Psoas muscle (tissue), 8 donors: ENCODE measurements around the gene MAGEF1. TPM values are rescaled to one million over a fixed set of nuclear protein-coding genes. Genes with fewer than 3 reads are reported as not detected.

ENCODE experiments used
- ATAC-seq, 4 donors: fragments of 200-7000 bp; cut with Tn5 transposase; one replicate each; pipeline ENCODE4 v1.9.1; 2020; ENCODE audit warnings: moderate library complexity in 3 of 4, mild to moderate bottlenecking in 2 of 4
- DNase-seq, 2 donors: peaks; one replicate each; pipeline ENCODE4 v3.0.0-alpha.2; 2020
- H3K27ac ChIP-seq: fragments of 200-600 bp; one replicate; pipeline ENCODE4 v1.8.0; 2022
- H3K27me3 ChIP-seq, 3 donors: fragments of 200-600 bp in 1 of 3; one replicate each; pipeline versions ENCODE4 v1.6.1 to v1.8.0; 2013 to 2022; ENCODE audit warnings: low read length in 2 of 3, mild to moderate bottlenecking in 2 of 3, moderate library complexity in 1 of 3; ENCODE audit not compliant: insufficient read depth in 3 of 3
- H3K36me3 ChIP-seq, 2 donors: fragments of 200-600 bp in 1 of 2; one replicate each; pipeline versions ENCODE4 v1.6.1 to v1.8.0; 2013 to 2022; ENCODE audit warnings: low read depth in 1 of 2, mild to moderate bottlenecking in 1 of 2, moderate library complexity in 1 of 2; ENCODE audit not compliant: insufficient read depth in 1 of 2
- H3K4me1 ChIP-seq: fragments of 200-600 bp; one replicate; pipeline ENCODE4 v1.8.0; 2022
- H3K4me3 ChIP-seq: fragments of 200-600 bp; one replicate; pipeline ENCODE4 v1.8.0; 2022; ENCODE audit warnings: mild to moderate bottlenecking
- H3K9me3 ChIP-seq: fragments of 200-600 bp; one replicate; pipeline ENCODE4 v1.8.0; 2022
- WGBS, 3 donors: extraction: QIAGEN DNeasy Blood & Tissue Kit; methylation state at CpG; one replicate each; pipeline versions ENCODE4 v1.1.6 to v1.1.7; 2013; 5-methylcytosine and 5-hydroxymethylcytosine counted together
- intact Hi-C, 2 donors: fragments of 100-400 bp; cut with DNase I; formaldehyde crosslinking; loops; one replicate each; pipeline versions ENCODE4 v1.11.0 to v1.14.2; 2022
- polyA plus RNA-seq, 3 donors: library from polyadenylated mRNA; stranded (reverse); fragments of 200-250 nt; gene quantifications; one replicate each; pipeline ENCODE4 v1.2.3, GENCODE V29; 2013
- total RNA-seq, 4 donors: library from RNA; stranded (reverse); fragmentation: NEBNext Ultra II Directional in 2 of 4; extraction: Animal tissue kit (Norgen Biotek cat#: 25700) in 2 of 4; gene quantifications; one replicate each; pipeline versions ENCODE4 v1.2.1 to v1.2.4, GENCODE V29; 2021 to 2023
- TF ChIP-seq, protein P1 (sequence below): fragments of 200-600 bp; IDR thresholded peaks from one replicate; pipeline ENCODE4 v1.8.0; 2022; ENCODE audit warnings: antibody characterized with exemption
- donor health status: healthy with polysubstance abuse.
- donor health status: DM: no; HTN: no; CAD: no; lungs with moderate emphysema.
- donor health status: Bipolar disorder and iron deficiency.
- donor health status: healthy.
- donor health status: DM: yes; HTN: yes; CAD: no.
- donor health status: DM: no; HTN: no; CAD: no.
- donor health status: DM: no; HTN: no; CAD: no.
- donor health status: DM: yes; HTN: yes; CAD: no.

The MAGEF1 gene
- total and polyA plus RNA-seq, 7 donors: 13.0 to 27.3 (median 17.6) TPM

DNA sequence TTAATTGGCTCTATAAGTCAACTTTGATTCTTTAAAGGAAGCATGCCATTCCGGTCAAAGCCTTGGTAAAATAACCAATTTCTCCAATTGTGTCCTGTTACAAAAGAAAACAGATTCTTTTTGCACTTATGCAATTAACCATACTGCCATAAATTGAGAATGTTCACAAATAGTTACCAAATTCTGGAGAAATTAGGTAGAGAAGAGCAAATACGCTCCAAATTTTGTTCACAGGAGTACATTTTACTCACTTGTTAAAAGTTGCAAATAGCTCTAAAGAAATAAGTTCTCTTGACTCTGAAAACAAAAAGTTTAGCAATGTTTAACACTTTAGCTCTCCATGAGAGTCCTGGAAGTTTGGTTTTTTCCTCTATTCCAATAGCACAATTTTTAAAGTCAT lies 11.1 kb downstream of the MAGEF1 start:
- intact Hi-C loops: no loop called here
- Histone ChIP-seq H3K36me3 (no peaks in the 10 kb centered on the region), H3K27me3 (no peaks in the 10 kb centered on the region), H3K4me1 (no peaks in the 10 kb centered on the region), H3K9me3 (no peaks in the 10 kb centered on the region), H3K27ac (no peak overlapping the region), H3K4me3 (no peak overlapping the region)
- no peak for ATAC-seq
- 96 to 98% (median 98%) methylated on average over 2 of the region's 2 CpGs for WGBS, 3 donors
- TF ChIP-seq, protein P1, sequence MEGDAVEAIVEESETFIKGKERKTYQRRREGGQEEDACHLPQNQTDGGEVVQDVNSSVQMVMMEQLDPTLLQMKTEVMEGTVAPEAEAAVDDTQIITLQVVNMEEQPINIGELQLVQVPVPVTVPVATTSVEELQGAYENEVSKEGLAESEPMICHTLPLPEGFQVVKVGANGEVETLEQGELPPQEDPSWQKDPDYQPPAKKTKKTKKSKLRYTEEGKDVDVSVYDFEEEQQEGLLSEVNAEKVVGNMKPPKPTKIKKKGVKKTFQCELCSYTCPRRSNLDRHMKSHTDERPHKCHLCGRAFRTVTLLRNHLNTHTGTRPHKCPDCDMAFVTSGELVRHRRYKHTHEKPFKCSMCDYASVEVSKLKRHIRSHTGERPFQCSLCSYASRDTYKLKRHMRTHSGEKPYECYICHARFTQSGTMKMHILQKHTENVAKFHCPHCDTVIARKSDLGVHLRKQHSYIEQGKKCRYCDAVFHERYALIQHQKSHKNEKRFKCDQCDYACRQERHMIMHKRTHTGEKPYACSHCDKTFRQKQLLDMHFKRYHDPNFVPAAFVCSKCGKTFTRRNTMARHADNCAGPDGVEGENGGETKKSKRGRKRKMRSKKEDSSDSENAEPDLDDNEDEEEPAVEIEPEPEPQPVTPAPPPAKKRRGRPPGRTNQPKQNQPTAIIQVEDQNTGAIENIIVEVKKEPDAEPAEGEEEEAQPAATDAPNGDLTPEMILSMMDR: no peak
- DNase-seq: no peak

DNA sequence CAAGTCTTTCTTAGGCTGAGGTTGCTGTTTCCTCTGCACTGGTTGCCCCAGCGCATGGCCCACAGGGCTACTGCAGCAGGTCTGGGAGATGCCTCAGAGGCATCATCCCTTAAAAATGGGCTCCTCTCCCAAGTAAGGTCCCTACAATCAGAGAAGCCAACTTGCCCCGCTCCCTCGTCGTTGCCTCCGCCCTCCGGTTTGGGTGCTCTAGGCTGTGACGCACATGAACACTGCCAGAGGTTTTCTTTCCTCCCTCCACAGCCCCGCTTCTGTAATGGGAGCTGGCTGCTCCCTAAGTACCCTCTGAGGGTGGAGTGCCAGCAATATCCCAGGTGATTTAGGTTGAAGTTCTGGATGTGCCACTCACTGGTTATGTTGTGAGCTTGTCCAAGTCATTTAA lies 14.0 kb downstream of the MAGEF1 start:
- TF ChIP-seq, protein P1: no peak
- ATAC-seq (no peak), DNase-seq (no peak)
- Histone ChIP-seq H3K36me3 (no peaks in the 10 kb centered on the region), H3K4me1 (no peaks in the 10 kb centered on the region), H3K27ac (no peak overlapping the region), H3K27me3 (no peaks in the 10 kb centered on the region), H3K9me3 (no peaks in the 10 kb centered on the region), H3K4me3 (no peak overlapping the region)
- 63 to 85% (median 64%) methylated on average over 8 of the region's 8 CpGs for WGBS, 3 donors
- intact Hi-C loops: no loop called here

DNA sequence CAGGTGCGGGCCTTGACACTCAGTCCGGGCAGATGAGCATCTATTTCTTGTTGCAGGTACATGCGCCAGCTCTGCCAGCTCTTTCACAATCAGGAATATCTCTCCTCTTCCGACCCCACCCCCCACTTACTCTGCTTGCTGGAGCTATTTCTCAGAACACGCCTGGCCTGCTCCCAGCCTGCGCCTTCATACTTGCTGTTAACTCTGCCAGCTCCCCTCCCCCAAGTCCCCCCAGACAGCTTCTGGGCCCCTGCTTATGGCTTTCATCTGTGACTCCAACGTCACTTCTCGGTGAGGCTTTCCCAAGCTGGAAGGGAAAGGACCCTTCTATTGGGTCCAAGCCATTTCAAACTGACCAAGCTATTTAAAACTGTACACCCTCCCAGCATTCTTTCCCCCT lies 15.2 kb downstream of the MAGEF1 start:
- H3K4me1 ChIP-seq: peaks cover 2% of the 10 kb centered on the region
- WGBS, 3 donors: 69 to 81% (median 76%) methylated on average over 8 of the region's 8 CpGs
- H3K27ac ChIP-seq: no peak overlapping the region
- ATAC-seq (no peak), DNase-seq (no peak)
- H3K4me3 ChIP-seq: no peak overlapping the region
- H3K9me3 ChIP-seq: no peaks in the 10 kb centered on the region
- intact Hi-C loops: no loop called here
- TF ChIP-seq, protein P1: no peak
- H3K36me3 ChIP-seq: no peaks in the 10 kb centered on the region
- H3K27me3 ChIP-seq: no peaks in the 10 kb centered on the region

DNA sequence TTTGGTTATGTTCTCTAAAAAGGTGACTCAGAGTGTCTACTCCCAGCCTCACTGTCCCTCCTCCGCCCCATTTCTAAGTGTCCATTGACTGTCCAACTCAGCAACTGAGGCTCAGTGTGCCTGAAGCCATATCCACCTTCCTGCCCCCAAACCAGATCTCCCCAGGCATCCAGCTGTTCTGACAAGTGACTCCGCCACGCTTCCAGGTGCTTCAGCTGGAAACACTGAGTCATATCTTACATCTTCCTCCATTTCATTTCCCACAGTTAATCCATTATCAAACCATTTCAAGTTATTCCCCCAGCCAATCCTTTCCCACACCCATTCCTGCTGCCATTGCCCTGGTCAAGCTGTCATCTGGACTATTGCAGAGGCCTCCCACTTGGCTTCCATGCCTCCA lies 17.1 kb downstream of the MAGEF1 start:
- intact Hi-C loops: no loop called here
- Histone ChIP-seq H3K4me3 (no peak overlapping the region), H3K27ac (no peak overlapping the region), H3K9me3 (no peaks in the 10 kb centered on the region), H3K36me3 (no peaks in the 10 kb centered on the region), H3K4me1 (peaks cover 4% of the 10 kb centered on the region), H3K27me3 (no peaks in the 10 kb centered on the region)
- TF ChIP-seq, protein P1: no peak
- ATAC-seq (no peak), DNase-seq (no peak)
- WGBS, 3 donors: 65 to 83% (median 77%) methylated on average over 3 of the region's 3 CpGs

DNA sequence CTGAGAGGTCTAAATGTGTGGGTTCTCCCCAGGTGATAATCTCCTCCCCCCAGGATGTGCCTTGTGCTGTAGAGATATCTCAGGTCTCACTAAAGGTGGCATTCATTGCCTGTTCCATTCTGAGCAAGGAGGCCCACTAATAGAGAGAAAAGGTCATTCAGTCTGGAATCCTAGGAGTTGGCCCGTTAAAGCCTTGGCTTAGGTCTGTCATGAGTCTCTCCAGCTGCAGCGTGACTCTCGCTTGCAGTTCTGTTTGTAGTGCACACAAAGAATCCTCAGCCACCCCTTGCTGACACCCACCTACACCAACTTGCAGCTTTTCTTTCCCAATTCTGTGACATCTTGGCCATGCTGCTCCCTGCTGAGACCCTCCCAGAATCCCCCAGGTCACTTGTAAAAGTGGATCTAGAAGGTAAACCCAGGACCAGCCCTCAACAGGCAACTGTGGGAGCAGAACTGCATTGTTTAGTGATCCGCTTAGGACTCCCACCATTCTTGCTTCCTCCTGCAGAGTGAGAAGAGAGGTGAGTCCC lies 17.7 kb downstream of the MAGEF1 start:
- no peak for ATAC-seq
- Histone ChIP-seq H3K27ac (no peak overlapping the region), H3K4me1 (peaks cover 4% of the 10 kb centered on the region), H3K4me3 (no peak overlapping the region), H3K9me3 (no peaks in the 10 kb centered on the region), H3K27me3 (no peaks in the 10 kb centered on the region), H3K36me3 (no peaks in the 10 kb centered on the region)
- intact Hi-C loops: no loop called here
- TF ChIP-seq, protein P1: no peak
- WGBS, 3 donors: 50 to 59% (median 51%) methylated on average over 4 of the region's 4 CpGs
- DNase-seq: no peak
